Islet of Langerhans (tissue), 1 donor: Measurements from ENCODE around the gene ADCY2.

Source experiments
- FAIRE-seq: peaks from one replicate; lab custom pipeline; 2011; peaks lifted over from hg19 to GRCh38; lab: Jason Lieb, UNC

The ADCY2 gene

DNA sequence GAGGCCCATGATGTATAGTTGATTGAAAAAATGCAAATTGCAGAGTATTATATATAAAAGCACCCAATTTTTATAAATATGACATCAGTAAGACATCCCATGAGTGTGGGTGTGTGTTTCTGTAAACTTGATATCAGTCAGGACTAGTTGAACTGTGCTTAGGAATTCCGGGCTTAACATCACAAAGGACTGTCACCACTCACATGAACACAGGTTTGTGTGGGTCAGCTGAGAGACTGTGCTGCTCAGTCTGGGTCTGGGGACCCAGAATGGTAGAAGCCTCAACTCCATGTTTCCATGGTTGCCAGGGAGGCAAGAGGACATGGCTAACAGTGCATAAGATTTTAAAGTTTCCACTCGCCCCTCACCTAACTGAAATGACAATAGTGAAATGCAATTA, 120.3 kb downstream of the ADCY2 start:
- no peak for FAIRE-seq

DNA sequence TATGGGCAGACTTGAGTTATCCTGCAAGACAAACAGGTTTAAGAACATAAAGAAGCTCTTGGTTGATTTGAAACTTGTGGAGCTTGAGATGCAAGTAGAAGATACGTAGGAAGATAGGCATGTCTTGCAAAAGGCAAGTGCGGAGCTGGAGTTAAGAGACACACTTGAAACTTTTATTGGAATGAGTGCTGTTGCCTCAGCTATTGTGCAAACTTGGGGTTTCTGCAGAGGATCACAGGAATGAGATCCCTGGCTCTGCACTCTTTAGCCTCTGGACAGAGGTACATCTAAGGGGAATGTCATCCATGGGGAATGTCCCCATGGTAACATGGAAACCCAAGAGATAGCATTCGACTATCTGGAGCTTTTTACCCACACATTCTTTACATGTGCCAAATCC, 121.1 kb downstream of the ADCY2 start:
- FAIRE-seq: no peak

DNA sequence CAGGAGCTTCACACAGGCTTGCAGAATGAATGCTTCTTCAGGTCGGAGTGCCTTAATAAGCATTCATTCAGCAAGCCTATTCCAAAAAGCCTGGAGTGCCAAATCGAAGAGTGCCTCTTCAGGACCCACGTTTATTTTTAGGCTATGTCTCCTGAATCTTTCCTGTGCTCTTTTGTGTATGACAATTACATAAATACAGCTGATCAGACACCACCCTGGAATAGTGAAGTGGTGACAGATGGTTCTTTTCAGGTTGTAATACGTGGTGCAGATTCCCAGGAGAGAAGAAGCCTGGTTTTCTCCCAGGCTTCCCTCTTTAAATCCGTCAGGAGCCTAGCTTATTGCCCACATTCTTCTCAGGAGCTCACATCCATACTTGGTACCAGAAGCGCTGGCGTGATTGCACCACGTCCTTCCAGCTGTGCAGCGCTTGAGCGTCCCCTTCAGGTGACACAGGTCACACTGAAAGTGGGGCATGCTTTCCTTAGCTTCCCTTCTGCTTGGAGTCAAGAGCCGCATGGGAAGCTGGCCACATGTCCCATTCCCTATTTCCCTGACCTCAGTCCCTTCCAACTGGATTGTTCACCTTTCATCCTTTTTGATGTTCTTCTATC, 123.1 kb downstream of the ADCY2 start:
- no peak for FAIRE-seq

DNA sequence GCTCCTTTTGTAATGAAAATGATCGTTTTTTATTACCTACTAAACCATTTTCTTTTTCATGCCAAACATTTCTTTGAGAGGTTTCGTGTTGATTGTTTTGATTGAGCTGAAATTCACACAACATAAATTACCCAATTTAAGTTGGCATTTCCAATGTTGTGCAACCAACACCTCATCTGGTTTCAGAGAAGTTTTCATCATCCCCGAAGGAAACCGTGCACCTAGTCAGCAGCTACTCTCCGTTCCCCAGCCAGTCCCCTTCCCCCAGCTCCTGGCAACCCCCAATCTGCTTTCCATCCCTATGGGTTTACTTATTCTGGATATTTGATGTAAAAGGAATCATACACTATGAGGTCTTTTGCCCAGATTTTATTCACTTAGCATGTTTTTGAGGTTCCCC, 123.6 kb downstream of the ADCY2 start:
- no peak for FAIRE-seq

DNA sequence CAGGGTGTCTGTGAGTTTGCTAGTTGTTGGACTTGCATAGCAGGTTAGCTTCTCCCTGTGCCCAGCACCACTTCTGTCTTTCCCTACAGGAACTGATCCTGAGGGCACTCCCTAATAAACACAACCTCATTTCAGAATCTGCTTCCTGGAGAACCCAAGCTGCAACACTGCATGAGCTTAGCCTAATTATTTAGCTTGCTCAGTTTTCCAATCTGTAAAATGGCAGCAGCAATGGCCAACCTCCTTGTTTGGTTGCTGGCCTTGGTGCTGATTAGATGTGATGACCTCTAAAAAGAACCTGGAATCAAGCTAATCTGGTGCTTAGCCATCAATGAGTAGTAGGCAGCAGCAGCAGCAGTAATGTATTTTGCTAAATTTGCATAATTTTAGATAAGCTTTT, 133.9 kb downstream of the ADCY2 start:
- no peak for FAIRE-seq

DNA sequence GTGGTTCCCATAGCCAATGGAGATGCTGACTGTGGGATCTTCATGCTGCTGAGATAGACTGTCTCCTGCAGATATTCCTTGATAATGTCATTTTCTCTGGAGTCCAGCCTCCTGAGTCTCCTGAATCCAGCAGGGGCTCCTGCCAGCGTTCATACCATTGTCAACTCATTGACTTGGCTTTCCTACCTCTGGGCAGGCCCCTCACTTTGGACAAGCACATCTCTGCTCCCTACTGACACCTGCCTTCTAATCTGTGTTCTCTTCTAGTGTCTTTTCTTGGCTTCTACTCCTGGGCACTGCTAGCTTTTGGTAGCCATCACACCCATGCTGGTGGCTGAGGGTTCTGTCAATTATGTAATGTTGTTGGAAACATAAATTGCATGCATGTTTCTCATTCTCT, 138.0 kb downstream of the ADCY2 start:
- FAIRE-seq: no peak

DNA sequence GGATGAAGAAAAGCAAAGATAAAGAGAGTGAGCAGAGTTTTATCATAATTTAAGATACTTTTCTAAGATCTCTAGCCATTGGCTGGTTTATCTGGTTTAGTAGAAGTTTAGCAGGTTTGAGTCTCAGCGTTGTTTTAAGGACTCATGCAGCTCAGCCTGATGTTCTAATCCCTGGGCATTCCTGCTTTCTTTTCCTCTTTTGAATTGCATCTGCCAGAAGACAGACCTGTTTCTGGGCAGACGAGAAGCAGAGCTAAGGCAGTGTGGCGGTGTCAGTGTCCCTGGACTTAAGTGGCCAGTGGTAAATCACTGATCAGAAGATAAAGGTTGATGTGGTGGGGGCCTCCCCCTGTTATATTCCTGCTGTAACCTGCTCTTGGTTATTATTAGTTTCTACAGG, 138.6 kb downstream of the ADCY2 start:
- no peak for FAIRE-seq

DNA sequence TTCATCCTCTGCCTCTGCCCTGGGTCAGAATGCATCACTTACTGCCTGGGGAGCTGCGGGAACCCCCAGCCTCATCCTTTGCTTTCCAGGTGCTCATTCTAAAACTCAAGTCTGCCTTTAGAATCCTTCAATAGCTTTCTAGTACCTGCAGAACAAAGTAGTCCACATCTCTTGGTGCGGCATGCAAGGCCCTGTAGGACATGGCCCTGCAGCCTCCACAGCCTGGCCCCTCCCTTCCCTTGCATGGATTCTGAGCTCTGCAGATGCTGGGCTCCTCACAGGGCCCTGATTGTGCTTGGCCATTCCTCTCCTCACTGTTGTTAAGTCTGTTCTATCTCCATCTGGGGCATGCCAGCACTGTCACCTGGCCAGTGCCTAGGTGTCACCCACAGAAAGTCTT, 141.6 kb downstream of the ADCY2 start:
- no peak for FAIRE-seq

DNA sequence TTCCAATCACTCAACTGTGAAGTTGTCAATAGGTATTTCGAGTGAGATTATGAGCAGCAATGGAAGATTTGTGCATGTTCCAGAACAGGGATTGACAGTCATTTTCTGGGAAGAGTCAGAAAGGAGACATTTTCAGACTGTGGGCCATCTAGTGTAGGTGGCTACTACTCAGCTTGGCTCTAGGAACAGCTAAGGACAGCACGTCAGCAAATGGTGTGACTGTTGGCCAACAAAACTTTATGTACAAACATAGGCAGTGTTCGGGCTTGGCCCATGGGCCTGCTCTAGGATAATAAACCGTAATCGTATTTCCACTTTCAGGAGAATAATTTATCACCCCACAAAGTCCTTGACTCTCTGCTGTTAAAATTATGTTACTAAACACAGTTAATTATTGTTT, 143.6 kb downstream of the ADCY2 start:
- no peak for FAIRE-seq

DNA sequence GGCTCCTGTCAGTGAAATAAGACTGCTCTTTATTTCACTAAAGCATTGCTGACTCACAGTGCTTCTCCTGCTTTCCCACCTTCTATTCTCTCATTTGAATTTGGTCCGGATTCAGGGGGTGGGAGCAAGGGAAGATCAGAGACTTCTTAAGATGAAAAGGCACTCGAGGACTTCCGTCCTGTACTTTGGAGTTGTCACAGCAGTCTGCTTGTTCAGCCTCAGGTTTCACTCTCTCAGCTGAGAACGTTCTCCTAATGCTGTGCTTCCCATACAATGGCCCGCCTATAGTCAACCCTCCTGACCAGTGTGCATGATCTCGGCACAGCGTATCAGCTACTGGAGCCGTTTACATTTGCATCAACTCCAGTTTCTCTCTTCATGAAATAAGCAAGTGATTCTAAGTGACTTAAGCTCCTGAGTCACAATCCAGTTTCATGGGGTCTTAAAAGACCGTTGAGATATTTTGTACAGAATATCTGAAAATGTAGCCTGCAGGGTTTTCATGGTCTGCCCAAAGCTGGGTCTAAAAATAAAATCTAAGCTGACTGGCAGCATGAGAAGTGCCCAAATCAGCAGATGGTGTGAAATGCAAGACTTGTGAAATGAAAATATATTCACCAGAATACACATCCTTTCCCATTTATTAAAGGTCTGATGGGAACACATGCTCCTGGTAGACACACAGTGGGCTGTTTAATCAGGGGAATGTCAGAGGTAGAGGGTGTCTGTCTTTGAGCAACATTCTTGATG, 145.0 kb downstream of the ADCY2 start:
- FAIRE-seq: no peak

DNA sequence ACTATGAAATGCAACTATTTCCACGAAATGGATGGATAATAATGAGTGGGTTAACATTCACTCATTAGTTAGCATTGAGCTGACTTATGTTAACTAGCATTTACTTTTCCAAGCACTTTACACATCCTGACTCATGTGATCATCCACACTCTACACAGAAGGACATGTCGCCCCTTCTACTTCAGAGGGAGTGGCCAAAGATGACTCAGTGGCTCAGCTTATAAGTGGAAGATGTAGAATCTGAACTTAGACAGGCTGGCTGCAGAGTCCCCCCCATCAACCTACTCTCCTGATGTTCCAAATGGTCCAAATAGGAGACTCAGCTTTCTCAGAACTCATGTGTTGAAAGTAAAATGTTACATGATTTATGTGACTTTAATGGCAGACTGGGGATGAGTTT, 146.0 kb downstream of the ADCY2 start:
- FAIRE-seq: no peak

DNA sequence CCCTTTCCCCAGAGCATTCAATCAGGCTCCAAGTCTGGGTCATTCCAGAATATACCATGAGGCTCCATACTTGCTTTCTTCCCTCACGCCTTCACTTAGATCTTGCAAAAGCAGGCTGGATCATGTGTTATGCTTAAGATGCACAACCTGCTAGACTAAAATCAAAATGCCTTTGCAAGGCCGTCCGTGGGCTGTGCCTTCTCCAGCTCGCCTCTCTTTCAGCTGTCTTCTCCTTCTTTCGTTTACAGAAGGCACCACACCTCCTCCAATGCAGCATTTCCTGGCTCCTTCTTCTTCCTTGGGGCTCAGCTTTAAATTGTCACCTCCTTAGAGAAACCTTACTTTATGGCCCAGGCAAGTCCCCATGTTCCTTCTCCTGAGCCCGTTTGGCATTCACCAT, 150.6 kb downstream of the ADCY2 start:
- FAIRE-seq: no peak

DNA sequence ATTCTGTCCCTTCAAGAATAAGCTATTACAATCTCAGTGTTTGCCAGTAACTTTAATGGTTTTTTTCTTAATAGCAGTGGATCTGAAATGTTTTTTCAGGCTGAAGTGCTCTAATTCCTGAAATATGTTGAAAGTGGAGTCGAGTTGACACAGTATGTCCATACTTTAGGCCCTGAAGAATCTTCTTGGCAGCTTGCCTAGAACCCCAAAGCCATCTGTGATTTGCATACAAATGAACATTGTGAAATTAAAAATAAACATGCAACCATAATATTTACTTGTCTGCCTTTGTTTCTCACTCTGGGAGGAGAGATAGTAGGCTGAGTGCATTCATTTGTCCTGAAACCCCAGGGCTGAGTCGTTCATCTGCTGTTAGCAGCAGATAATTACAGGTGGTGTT, 152.7 kb downstream of the ADCY2 start:
- FAIRE-seq: no peak

DNA sequence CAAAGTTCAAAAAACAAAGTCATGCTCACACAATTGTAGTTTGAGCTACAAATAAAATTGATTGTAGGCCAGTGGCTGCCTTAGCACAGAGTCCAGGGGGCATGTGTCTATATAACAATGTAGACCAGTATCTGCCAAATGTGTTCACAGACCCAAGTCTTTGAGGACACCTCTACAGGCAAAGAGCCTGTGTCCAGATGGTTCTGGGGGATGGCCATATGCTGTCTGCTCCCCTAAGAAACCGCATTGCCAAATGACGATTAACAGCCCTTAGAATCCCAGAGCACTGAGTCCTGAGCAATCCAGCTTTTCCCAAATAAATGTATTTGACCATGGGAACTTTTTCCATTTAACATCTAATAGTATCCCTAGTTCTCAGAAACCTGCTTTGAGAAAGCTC, 169.6 kb downstream of the ADCY2 start:
- no peak for FAIRE-seq

DNA sequence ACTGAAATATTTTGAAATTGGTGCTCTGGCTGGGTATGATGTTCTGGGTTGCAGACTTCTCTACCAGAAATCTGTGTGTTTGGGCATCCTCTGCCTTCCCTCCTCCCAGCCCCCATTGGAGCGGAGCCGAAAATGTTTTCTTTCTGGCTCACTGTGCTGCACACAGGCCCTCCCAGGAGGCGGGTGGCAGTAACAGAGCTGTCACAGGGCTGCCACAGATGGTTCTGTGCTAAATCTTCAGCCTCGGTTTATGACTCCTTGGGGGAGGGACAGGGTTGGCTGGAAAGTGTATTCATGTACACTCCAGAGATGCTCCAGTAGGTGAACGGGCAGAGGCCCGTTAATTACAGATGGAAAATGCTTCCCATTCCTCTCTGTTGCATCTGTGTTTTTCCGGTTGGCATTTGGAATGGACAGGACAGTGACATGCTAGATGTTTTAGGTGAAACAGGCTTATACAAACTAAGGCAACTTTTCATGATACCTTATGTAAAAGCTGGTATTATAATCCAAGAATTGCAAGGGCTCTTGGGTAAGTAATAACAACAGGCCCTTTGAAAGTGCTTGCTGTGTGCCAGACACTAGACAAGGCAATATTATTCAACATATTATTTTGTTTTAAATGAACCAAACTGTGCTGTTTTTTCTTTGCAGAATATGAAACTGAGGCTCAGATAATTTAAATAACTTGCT, 180.2 kb downstream of the ADCY2 start:
- no peak for FAIRE-seq

DNA sequence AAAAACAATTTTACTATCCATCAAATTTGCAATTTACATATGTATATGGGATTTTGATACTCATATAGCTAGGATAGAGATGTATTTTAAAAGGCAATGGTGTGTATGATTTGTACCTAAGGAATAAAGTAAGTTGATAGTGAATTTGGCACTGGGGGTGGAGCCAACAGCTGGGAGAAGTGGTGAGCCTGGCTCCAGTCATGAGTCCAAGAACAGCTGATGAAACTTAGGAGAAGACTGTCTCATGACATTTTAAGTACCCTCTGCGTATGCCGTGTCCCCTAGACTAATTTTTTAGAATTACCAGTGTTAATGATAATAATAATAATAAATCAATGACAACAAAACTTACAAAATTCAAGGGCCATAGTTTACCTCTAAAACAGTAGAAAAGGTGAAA, 181.4 kb downstream of the ADCY2 start:
- no peak for FAIRE-seq

DNA sequence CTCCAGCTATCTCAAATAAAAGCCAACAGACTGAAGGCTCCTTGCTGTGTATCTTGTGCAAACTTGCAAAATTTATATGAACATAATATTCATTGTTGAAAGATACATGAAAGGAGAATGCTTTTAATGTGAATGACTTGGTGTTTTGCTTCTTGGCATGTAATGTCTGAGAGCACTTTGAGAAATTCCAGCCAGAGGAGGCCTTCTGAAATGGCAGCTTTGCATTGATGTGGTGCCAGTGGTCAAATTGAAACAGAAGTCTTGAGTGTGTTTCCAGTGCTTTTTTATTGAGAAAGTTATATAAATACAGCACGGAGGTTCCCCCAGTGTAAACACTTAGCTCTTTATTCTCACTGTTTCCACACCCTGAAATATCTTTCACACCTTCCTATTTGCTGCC, 182.1 kb downstream of the ADCY2 start:
- FAIRE-seq: no peak

DNA sequence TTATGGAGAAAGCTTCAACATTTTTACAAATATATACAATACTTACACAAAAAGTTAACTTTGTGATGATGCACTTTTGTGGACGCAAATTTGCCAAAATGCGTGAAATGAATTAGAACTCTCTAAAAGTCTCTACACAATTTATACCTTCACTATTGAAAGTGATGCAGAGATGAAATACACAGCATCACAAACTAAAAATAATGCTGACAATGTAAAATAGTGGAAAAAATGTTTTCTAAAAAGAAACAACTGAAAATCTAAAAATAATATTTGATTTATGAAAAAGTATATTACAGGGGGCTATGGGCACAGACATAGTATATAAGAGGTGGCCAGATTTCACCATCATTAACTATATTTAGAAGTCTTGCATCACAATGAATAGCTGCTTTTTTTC, 188.8 kb downstream of the ADCY2 start:
- FAIRE-seq: no peak

DNA sequence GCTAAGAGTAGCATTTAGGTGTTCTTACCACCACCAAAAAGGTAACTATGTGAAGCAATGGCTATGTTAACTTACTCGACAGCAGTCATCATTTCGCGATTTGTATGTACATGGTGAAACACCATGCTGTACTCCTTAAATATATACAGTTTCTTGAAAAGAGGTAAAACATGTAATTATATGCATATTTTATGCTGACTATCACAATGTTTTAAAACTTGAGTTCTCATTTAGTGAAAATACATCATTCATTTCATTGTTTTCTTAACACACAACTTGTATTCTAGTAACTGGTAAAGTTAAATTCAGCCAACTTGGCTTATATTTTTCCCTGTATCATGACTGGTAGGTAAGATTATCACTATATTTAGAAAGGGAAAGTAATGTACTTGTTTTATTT, 189.9 kb downstream of the ADCY2 start:
- FAIRE-seq: no peak

DNA sequence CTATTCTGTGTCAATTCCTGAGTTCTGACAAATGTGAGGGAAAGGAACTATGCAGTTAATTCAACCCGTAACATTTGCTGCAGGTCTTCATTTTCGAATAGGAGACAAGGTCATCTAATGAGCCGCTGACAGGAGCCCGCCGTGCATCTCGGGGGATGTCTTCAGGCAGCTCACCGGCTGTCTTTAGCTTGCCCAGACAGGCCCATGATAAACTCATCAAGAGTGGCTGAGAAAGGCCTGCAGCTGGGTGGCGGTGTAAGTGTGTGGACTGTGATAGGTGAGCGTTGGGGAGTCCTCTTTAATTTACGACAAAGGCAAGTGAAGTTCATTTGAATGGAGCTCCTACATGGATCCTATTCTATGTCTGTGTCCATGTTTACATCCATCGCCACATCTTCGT, 190.5 kb downstream of the ADCY2 start:
- no peak for FAIRE-seq

DNA sequence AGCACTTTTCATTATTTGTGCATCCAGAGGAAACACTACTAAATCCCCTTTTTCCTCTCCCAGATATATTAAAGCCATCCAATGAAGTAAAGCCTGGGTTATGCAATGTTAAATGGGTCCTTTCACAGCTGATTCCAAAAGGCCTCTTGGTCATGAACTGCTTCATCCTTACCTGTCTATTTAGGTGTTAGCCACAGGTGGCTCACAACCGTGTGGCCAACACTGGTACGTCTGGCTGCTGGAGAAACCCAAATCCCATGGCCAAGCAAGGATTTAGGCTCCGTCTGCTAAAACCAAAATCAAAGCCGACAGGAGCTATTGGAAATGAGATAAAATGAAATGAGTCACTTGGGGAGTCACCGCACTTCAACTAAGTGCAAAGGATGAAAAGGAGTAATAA, 193.9 kb downstream of the ADCY2 start:
- no peak for FAIRE-seq

DNA sequence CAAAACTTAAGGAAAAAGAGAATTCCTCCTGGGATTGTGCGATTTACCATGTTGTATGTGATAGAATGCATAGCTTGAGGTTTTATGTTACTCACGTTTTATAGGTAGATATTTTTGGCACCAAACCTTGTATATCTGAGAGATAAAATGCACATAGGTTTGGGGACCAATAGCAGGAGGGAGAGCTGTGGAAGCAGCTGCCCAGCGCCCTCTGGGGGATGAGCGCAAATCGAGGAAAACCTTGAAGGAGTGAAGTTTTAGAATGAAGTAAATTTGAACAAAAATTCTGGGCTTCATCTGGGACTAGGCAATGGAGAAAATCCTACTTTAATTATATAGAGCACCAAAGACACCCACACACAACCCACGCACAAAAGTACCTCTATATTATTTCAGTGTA, 197.0 kb downstream of the ADCY2 start:
- FAIRE-seq: no peak

DNA sequence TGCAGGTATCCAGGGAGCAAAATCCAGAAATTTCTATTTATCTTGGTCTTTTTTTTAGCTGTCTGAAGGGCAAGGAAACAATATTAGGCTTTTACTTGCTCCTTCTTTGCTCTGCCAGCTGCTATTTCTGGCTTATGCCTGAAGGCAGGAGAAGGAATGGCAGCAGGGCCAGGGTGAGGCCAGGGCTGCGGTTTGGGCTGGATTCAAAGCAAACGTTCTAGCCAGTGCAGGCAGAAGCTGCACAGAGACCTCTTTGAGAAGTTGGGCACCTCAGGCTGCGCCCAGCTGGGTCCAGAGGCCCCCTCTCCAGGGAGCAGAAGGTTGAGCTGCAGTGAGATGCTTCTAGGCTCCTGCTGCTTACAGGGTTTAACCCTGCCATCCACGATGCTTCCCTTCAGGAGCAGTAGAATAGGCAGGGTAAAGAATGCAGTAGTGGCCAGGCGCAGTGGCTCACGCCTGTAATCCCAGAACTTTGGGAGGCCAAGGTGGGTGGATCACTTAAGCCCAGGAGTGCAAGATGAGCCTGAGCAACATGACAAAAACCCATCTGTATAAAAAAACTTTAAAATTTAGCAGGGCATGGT, 201.2 kb downstream of the ADCY2 start:
- no peak for FAIRE-seq
